GM21825 (cell line): ENCODE results near the gene ATRIP.
A peak's percentile ranks its signal among the peaks of the same experiment; 100 is the strongest.
"Not testable (repeated sequence)": the region's sequence is repeated elsewhere in the genome, so short reads cannot be mapped to it uniquely, and the experiment has no call there.

Experiments used
- ATAC-seq: cut with Tn5 transposase; IDR thresholded peaks from one replicate; pipeline ENCODE4 v1.9.1; 2021; ENCODE audit warnings: mild to moderate bottlenecking, moderate library complexity; ENCODE audit not compliant: unreplicated experiment

ATRIP gene

GRCh38 chr3:48446425-48447193, at the start of gene ATRIP:
Gene ATRIP (plus strand): TSS chr3:48446737. CDS start chr3:48446846, 109 bp downstream.
- peak; percentile 84 for ATAC-seq

GRCh38 chr3:48397767-48398681, 48.5 kb upstream of the ATRIP start:
- ATAC-seq = no peak

GRCh38 chr3:48398701-48399386, 47.7 kb upstream of the ATRIP start:
- ATAC-seq = no peak

GRCh38 chr3:48399387-48400172, 47.0 kb upstream of the ATRIP start:
- no peak for ATAC-seq

- no peak for ATAC-seq
These were observed 45.6 kb upstream of the ATRIP start for GRCh38 chr3:48400824-48401433.

- not testable (repeated sequence) for ATAC-seq
These were observed 45.1 kb upstream of the ATRIP start for GRCh38 chr3:48401434-48401901.

GRCh38 chr3:48402281-48402732, 44.2 kb upstream of the ATRIP start:
- no peak for ATAC-seq

- no peak for ATAC-seq
These were observed 43.6 kb upstream of the ATRIP start for GRCh38 chr3:48402907-48403306.

- no peak for ATAC-seq
These were observed 42.8 kb upstream of the ATRIP start for GRCh38 chr3:48403533-48404439.

GRCh38 chr3:48404440-48405342, 41.8 kb upstream of the ATRIP start:
- ATAC-seq = no peak

- no peak for ATAC-seq
These were observed 41.1 kb upstream of the ATRIP start for GRCh38 chr3:48405343-48405881.

- no peak for ATAC-seq
These were observed 40.6 kb upstream of the ATRIP start for GRCh38 chr3:48405971-48406370.

GRCh38 chr3:48406443-48407431, 39.8 kb upstream of the ATRIP start:
- no peak for ATAC-seq

GRCh38 chr3:48407542-48408099, 38.9 kb upstream of the ATRIP start:
- ATAC-seq = no peak

GRCh38 chr3:48408823-48409281, 37.7 kb upstream of the ATRIP start:
- no peak for ATAC-seq
